ENCODE measurements around the gene SDF4.

The SDF4 gene

DNA sequence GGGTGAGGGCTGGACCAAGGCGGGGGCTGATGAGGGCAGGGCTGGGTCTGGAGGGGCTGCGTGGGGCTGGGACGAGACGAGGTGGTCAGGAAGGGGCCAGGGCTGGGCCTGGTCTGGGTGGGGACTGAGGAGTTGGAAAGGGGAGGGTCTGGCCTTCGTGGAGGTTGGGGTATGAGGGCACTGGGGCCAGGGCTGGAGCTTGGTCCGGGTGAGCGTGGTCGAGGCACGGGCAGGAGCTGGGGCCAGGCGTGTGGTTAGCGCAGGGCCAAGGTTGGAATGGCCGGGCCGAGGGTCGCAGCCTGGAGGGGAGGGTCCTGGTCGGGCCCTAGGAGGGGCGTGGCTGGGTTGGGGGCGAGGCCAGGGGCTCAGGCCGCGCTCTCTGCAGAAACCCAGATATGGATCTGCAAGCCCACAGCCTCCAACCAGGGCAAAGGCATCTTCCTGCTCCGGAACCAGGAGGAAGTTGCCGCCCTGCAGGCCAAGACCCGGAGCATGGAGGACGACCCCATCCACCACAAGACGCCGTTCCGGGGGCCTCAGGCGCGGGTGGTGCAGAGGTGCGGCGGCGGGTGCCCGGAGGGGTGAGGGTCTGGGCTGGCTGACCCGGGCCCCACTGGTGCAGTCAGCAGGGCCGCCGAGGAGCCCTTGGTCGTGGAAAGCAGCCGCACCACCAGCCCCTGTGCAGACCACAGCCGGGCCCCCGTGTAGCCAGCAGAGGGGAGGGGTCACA is 49.1 kb downstream of the SDF4 start:
- Histone ChIP-seq H2AFZ (ENCODE audit: low read depth, low read length, severe bottlenecking) (no peak overlapping the region), H4K20me1 (ENCODE audit: low read depth, low read length) (no peaks in the 10 kb centered on the region), H3K36me3 (ENCODE audit: low read length) (no peaks in the 10 kb centered on the region), H3F3A (ENCODE audit: insufficient read depth) (no peaks in the 10 kb centered on the region), H3K4me3 (ENCODE audit: insufficient read depth, low read length, poor library complexity, severe bottlenecking) (no peak overlapping the region), H3K79me2 (ENCODE audit: insufficient read depth, low read length) (no peaks in the 10 kb centered on the region), H3K9ac (ENCODE audit: low read length) (no peak overlapping the region), H3K9me2 (replicated peaks; ENCODE audit: insufficient read depth, low read length) (no peaks in the 10 kb centered on the region), H3K9me3 (ENCODE audit: insufficient read depth, low read length) (no peaks in the 10 kb centered on the region), H3K27me3 (ENCODE audit: low read length) (no peaks in the 10 kb centered on the region), H3K4me2 (ENCODE audit: low read depth, low read length, poor library complexity, severe bottlenecking) (no peak overlapping the region), H3K27ac (ENCODE audit: low read depth, low read length) (no peak overlapping the region)
- TF ChIP-seq EZH2phosphoT487 (conservative IDR thresholded peaks at IDR 0.05; ENCODE audit: low read length), result no peak
- no peak for TF ChIP-seq CTCF (IDR thresholded peaks at IDR 0.05; ENCODE audit: insufficient read depth, low read length, poor library complexity, severe bottlenecking)

GRCh38 chr1:1181938-1182410 is 49.8 kb downstream of the SDF4 start:
- Histone ChIP-seq H3K9ac (ENCODE audit: low read length) (no peak overlapping the region), H3K79me2 (ENCODE audit: insufficient read depth, low read length) (no peaks in the 10 kb centered on the region), H2AFZ (ENCODE audit: low read depth, low read length, severe bottlenecking) (no peak overlapping the region), H3K27me3 (ENCODE audit: low read length) (no peaks in the 10 kb centered on the region), H3K36me3 (ENCODE audit: low read length) (no peaks in the 10 kb centered on the region), H3K9me2 (replicated peaks; ENCODE audit: insufficient read depth, low read length) (no peaks in the 10 kb centered on the region), H3K27ac (ENCODE audit: low read depth, low read length) (no peak overlapping the region), H4K20me1 (ENCODE audit: low read depth, low read length) (no peaks in the 10 kb centered on the region), H3K4me2 (ENCODE audit: low read depth, low read length, poor library complexity, severe bottlenecking) (no peak overlapping the region), H3K9me3 (ENCODE audit: insufficient read depth, low read length) (no peaks in the 10 kb centered on the region), H3F3A (ENCODE audit: insufficient read depth) (no peaks in the 10 kb centered on the region), H3K4me3 (ENCODE audit: insufficient read depth, low read length, poor library complexity, severe bottlenecking) (no peak overlapping the region)
- TF ChIP-seq EZH2phosphoT487 (conservative IDR thresholded peaks at IDR 0.05; ENCODE audit: low read length) (no peak), CTCF (IDR thresholded peaks at IDR 0.05; ENCODE audit: insufficient read depth, low read length, poor library complexity, severe bottlenecking) (no peak)

GRCh38 chr1:1181129-1181937 is 50.5 kb downstream of the SDF4 start:
- no peaks in the 10 kb centered on the region for H3K27me3 ChIP-seq (ENCODE audit: low read length)
- H3K79me2 ChIP-seq (ENCODE audit: insufficient read depth, low read length), result no peaks in the 10 kb centered on the region
- no peaks in the 10 kb centered on the region for H4K20me1 ChIP-seq (ENCODE audit: low read depth, low read length)
- TF ChIP-seq EZH2phosphoT487 (conservative IDR thresholded peaks at IDR 0.05; ENCODE audit: low read length), result no peak
- no peak for TF ChIP-seq CTCF (IDR thresholded peaks at IDR 0.05; ENCODE audit: insufficient read depth, low read length, poor library complexity, severe bottlenecking)
- H3K27ac ChIP-seq (ENCODE audit: low read depth, low read length), result no peak overlapping the region
- no peak overlapping the region for H3K9ac ChIP-seq (ENCODE audit: low read length)
- no peaks in the 10 kb centered on the region for H3K9me2 ChIP-seq (replicated peaks; ENCODE audit: insufficient read depth, low read length)
- H3K4me2 ChIP-seq (ENCODE audit: low read depth, low read length, poor library complexity, severe bottlenecking), result no peak overlapping the region
- peaks cover 1% of the 10 kb centered on the region; the same call in 1 of the 2 replicates for H3F3A ChIP-seq (ENCODE audit: insufficient read depth)
- H3K4me3 ChIP-seq (ENCODE audit: insufficient read depth, low read length, poor library complexity, severe bottlenecking), result no peak overlapping the region
- 0 out of 2 replicates have a peak, but pooled peaks cover 2% of the 10 kb centered on the region for H3K9me3 ChIP-seq (ENCODE audit: insufficient read depth, low read length)
- H3K36me3 ChIP-seq (ENCODE audit: low read length), result no peaks in the 10 kb centered on the region
- no peak overlapping the region for H2AFZ ChIP-seq (ENCODE audit: low read depth, low read length, severe bottlenecking)

Measured in SU-DHL-6 (cell line).